Trophoblast cell (in vitro differentiated cells and primary cell): ENCODE measurements around the gene SLC6A12.

Experiments used
- DNase-seq, 2 donors: peaks; one replicate each; pipeline ENCODE4 v3.0.0-alpha.2; 2016
- H2AFZ ChIP-seq: 2 replicates; pipeline ENCODE4 v1.6.1; 2013; ENCODE audit warnings: low read length, moderate library complexity, mild to moderate bottlenecking; ENCODE audit not compliant: insufficient read depth, poor library complexity
- H2AK5ac ChIP-seq: 2 replicates; pipeline ENCODE4 v1.6.1; 2013; ENCODE audit warnings: mild to moderate bottlenecking, low read length
- H2BK120ac ChIP-seq: 2 replicates; pipeline ENCODE4 v1.6.1; 2013; ENCODE audit warnings: low read length, mild to moderate bottlenecking, moderate library complexity; ENCODE audit not compliant: insufficient read depth, poor library complexity
- H2BK12ac ChIP-seq: 2 replicates; pipeline ENCODE4 v1.6.1; 2013; ENCODE audit warnings: mild to moderate bottlenecking, low read length, moderate library complexity
- H2BK5ac ChIP-seq: 2 replicates; pipeline ENCODE4 v1.6.1; 2013; ENCODE audit warnings: low read length, low read depth, moderate library complexity, mild to moderate bottlenecking; ENCODE audit not compliant: poor library complexity
- H3K14ac ChIP-seq: 2 replicates; pipeline ENCODE4 v1.6.1; 2013; ENCODE audit warnings: mild to moderate bottlenecking, low read length
- H3K18ac ChIP-seq: 2 replicates; pipeline ENCODE4 v1.6.1; 2013; ENCODE audit warnings: mild to moderate bottlenecking, low read length
- H3K23ac ChIP-seq: 2 replicates; pipeline ENCODE4 v1.6.1; 2013; ENCODE audit warnings: low read length
- H3K27ac ChIP-seq: 2 replicates; pipeline ENCODE4 v1.5.1; 2013; ENCODE audit warnings: low read depth, mild to moderate bottlenecking, inconsistent platforms, low read length, moderate library complexity
- H3K27me3 ChIP-seq: 2 replicates; pipeline ENCODE4 v1.6.1; 2013; ENCODE audit warnings: inconsistent platforms, mild to moderate bottlenecking, low read length, moderate library complexity; ENCODE audit not compliant: insufficient read depth
- H3K36me3 ChIP-seq, 2 experiments: 1 replicate in 1 of 2; 2 replicates in 1 of 2; pipeline ENCODE4 v1.6.1; 2013; ENCODE audit warnings: low read length in 2 of 2, mild to moderate bottlenecking in 2 of 2, moderate library complexity in 1 of 2; ENCODE audit not compliant: insufficient read depth in 2 of 2, control insufficient read depth in 1 of 2
- H3K4ac ChIP-seq: 2 replicates; pipeline ENCODE4 v1.6.1; 2013; ENCODE audit warnings: low read depth, mild to moderate bottlenecking, low read length, moderate library complexity
- H3K4me1 ChIP-seq, 2 experiments: 1 replicate in 1 of 2; 2 replicates in 1 of 2; pipeline ENCODE4 v1.6.1; 2013; ENCODE audit warnings: low read length in 2 of 2, mild to moderate bottlenecking in 2 of 2, moderate library complexity in 1 of 2; ENCODE audit not compliant: insufficient read depth in 2 of 2, control insufficient read depth in 1 of 2
- H3K4me2 ChIP-seq: 2 replicates; pipeline ENCODE4 v1.6.1; 2013; ENCODE audit warnings: inconsistent platforms, mild to moderate bottlenecking, low read length, moderate library complexity
- H3K4me3 ChIP-seq: 2 replicates; pipeline ENCODE4 v1.5.1; 2013; ENCODE audit warnings: mild to moderate bottlenecking, low read depth, low read length, inconsistent platforms
- H3K79me1 ChIP-seq: one replicate; pipeline ENCODE4 v1.6.1; 2013; ENCODE audit warnings: low read length
- H3K79me2 ChIP-seq: 2 replicates; pipeline ENCODE4 v1.6.1; 2013; ENCODE audit warnings: low read length, mild to moderate bottlenecking; ENCODE audit not compliant: control insufficient read depth, insufficient read depth, poor library complexity
- H3K9ac ChIP-seq: 2 replicates; pipeline ENCODE4 v1.6.1; 2013; ENCODE audit warnings: mild to moderate bottlenecking, low read length
- H3K9me3 ChIP-seq: 2 replicates; pipeline ENCODE4 v1.6.1; 2013; ENCODE audit warnings: low read depth, mild to moderate bottlenecking, control low read depth, inconsistent platforms, low read length; ENCODE audit not compliant: insufficient read depth
- H4K12ac ChIP-seq: 2 replicates; pipeline ENCODE4 v1.6.1; 2013; ENCODE audit warnings: low read depth, mild to moderate bottlenecking, low read length, moderate library complexity
- H4K8ac ChIP-seq: 2 replicates; pipeline ENCODE4 v1.6.1; 2013; ENCODE audit warnings: low read depth, mild to moderate bottlenecking, low read length, moderate library complexity
- H4K91ac ChIP-seq: one replicate; pipeline ENCODE4 v1.6.1; 2013; ENCODE audit warnings: low read depth, mild to moderate bottlenecking, low read length, moderate library complexity
- WGBS: extraction: QIAGEN DNeasy Blood & Tissue Kit; methylation state at CpG from one replicate; pipeline ENCODE4 v1.1.7; 2013; ENCODE audit warnings: missing lambda C conversion rate; ENCODE audit not compliant: insufficient read length, insufficient coverage; ENCODE audit errors: extremely low coverage; 5-methylcytosine and 5-hydroxymethylcytosine counted together

The SLC6A12 gene

GRCh38 chr12:165862-166368 is 48.0 kb downstream of the SLC6A12 start:
- Histone ChIP-seq H3K4me2 (no peak overlapping the region), H3K79me1 (no peaks in the 10 kb centered on the region), H2AFZ (no peak overlapping the region), H3K4me1 (peaks cover 6 to 13% of the 10 kb centered on the region in 2 experiments), H2BK5ac (no peak overlapping the region), H4K8ac (no peak overlapping the region), H3K18ac (no peak overlapping the region), H4K91ac (no peak overlapping the region), H3K27me3 (no peaks in the 10 kb centered on the region), H3K23ac (no peak overlapping the region), H3K79me2 (no peaks in the 10 kb centered on the region), H2AK5ac (no peak overlapping the region), H4K12ac (no peak overlapping the region), H3K14ac (no peak overlapping the region), H3K27ac (no peak overlapping the region), H3K9me3 (no peaks in the 10 kb centered on the region), H3K4me3 (no peak overlapping the region), H2BK12ac (no peak overlapping the region), H3K36me3 (no peaks in the 10 kb centered on the region), H2BK120ac (no peak overlapping the region), H3K9ac (no peak overlapping the region), H3K4ac (no peak overlapping the region)
- no peak for DNase-seq
- WGBS: no CpG with 5 or more reads among the region's 15 CpGs

DNA sequence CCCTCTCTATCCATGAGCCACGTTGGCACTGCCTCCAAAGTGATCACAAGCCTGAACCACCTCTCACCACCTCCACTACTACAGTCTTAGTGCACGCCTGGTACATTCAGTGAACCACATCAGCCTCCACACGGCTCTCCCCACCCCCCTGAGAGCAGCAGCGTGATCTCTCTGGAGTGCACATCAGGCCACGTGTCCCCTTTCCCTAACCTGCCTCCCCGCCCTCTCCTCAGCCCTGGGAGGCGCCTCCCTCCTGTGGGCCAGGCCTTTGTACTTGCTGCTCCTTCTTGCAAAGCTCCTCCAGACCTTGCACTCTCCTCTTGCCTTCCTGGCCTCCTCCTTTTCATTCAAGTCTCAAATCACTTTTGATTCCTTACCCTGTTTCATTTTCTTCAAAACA is 49.8 kb downstream of the SLC6A12 start:
- no peak overlapping the region for H2AK5ac ChIP-seq
- no peaks in the 10 kb centered on the region for H3K79me1 ChIP-seq
- H2BK5ac ChIP-seq: no peak overlapping the region
- H3K4me1 ChIP-seq: peaks cover 5 to 8% of the 10 kb centered on the region in 2 experiments
- H3K18ac ChIP-seq: no peak overlapping the region
- H4K8ac ChIP-seq: no peak overlapping the region
- H3K36me3 ChIP-seq: no peaks in the 10 kb centered on the region
- H3K14ac ChIP-seq: no peak overlapping the region
- H3K9ac ChIP-seq: no peak overlapping the region
- no peaks in the 10 kb centered on the region for H3K27me3 ChIP-seq
- no peak overlapping the region for H3K4me2 ChIP-seq
- no peaks in the 10 kb centered on the region for H3K9me3 ChIP-seq
- H3K4ac ChIP-seq: no peak overlapping the region
- H4K91ac ChIP-seq: no peak overlapping the region
- no peak overlapping the region for H3K27ac ChIP-seq
- H2BK120ac ChIP-seq: no peak overlapping the region
- no peak overlapping the region for H3K4me3 ChIP-seq
- no peak overlapping the region for H2BK12ac ChIP-seq
- H3K23ac ChIP-seq: no peak overlapping the region
- DNase-seq: no peak
- no peaks in the 10 kb centered on the region for H3K79me2 ChIP-seq
- no CpG with 5 or more reads among the region's 7 CpGs for WGBS
- H2AFZ ChIP-seq: no peak overlapping the region
- no peak overlapping the region for H4K12ac ChIP-seq

GRCh38 chr12:163406-163986 is 50.5 kb downstream of the SLC6A12 start:
- no peak overlapping the region for H3K9ac ChIP-seq
- H3K79me2 ChIP-seq: no peaks in the 10 kb centered on the region
- no peak overlapping the region for H4K12ac ChIP-seq
- no peaks in the 10 kb centered on the region for H3K79me1 ChIP-seq
- H2BK5ac ChIP-seq: no peak overlapping the region
- no peak overlapping the region for H2AFZ ChIP-seq
- H2BK120ac ChIP-seq: no peak overlapping the region
- peaks cover 0 to 1% of the 10 kb centered on the region in 2 experiments for H3K4me1 ChIP-seq
- H2BK12ac ChIP-seq: no peak overlapping the region
- no peaks in the 10 kb centered on the region for H3K27me3 ChIP-seq
- H3K9me3 ChIP-seq: no peaks in the 10 kb centered on the region
- no peak for DNase-seq
- no peak overlapping the region for H3K23ac ChIP-seq
- H4K91ac ChIP-seq: no peak overlapping the region
- H3K27ac ChIP-seq: no peak overlapping the region
- no peak overlapping the region for H3K4ac ChIP-seq
- no peak overlapping the region for H3K14ac ChIP-seq
- no peaks in the 10 kb centered on the region for H3K36me3 ChIP-seq
- WGBS: no CpG with 5 or more reads among the region's 26 CpGs
- H3K4me3 ChIP-seq: no peak overlapping the region
- H3K4me2 ChIP-seq: no peak overlapping the region
- no peak overlapping the region for H4K8ac ChIP-seq
- no peak overlapping the region for H3K18ac ChIP-seq
- no peak overlapping the region for H2AK5ac ChIP-seq

GRCh38 chr12:162467-163307 is 51.3 kb downstream of the SLC6A12 start:
- H3K23ac ChIP-seq: no peak overlapping the region
- H3K4me1 ChIP-seq: no peaks in the 10 kb centered on the region
- H3K14ac ChIP-seq: no peak overlapping the region
- no peak overlapping the region for H3K4me2 ChIP-seq
- no peaks in the 10 kb centered on the region for H3K79me2 ChIP-seq
- H3K79me1 ChIP-seq: no peaks in the 10 kb centered on the region
- no peaks in the 10 kb centered on the region for H3K27me3 ChIP-seq
- no peak overlapping the region for H3K27ac ChIP-seq
- H3K9me3 ChIP-seq: no peaks in the 10 kb centered on the region
- H2AFZ ChIP-seq: no peak overlapping the region
- DNase-seq: peak in 1 of 2 donors; percentile 33
- no peak overlapping the region for H3K4me3 ChIP-seq
- no peak overlapping the region for H3K9ac ChIP-seq
- no peak overlapping the region for H2AK5ac ChIP-seq
- no peak overlapping the region for H2BK120ac ChIP-seq
- no peak overlapping the region for H4K12ac ChIP-seq
- no peaks in the 10 kb centered on the region for H3K36me3 ChIP-seq
- no CpG with 5 or more reads among the region's 18 CpGs for WGBS
- no peak overlapping the region for H3K4ac ChIP-seq
- H2BK5ac ChIP-seq: no peak overlapping the region
- H4K91ac ChIP-seq: no peak overlapping the region
- H3K18ac ChIP-seq: no peak overlapping the region
- H4K8ac ChIP-seq: no peak overlapping the region
- H2BK12ac ChIP-seq: no peak overlapping the region
